ENCODE results near the gene MATK.

MATK gene

DNA sequence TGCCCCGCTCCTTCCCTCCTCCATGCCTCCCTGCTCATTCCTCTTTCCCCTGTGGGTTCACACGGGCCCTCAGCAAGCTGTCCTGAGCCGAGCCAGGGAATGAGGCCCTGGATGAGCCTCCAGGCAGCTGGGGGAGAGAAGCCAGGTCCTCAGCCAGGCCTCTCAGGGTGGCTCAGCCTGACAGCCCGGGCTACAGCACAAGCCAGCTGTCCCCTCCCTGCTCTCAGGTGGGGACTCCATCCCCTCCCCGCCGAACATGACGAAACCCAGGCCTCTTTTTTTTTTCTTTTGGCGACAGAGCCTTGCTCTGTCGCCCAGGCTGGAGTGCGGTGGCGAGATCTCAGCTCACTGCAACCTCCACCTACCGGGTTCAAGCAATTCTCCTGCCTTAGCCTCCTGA, 40.0 kb upstream of the MATK start:
- TF ChIP-seq POLR2AphosphoS5 (IDR thresholded peaks at IDR 0.05; ENCODE audit: low read depth, low read length) (no peak), REST (IDR thresholded peaks at IDR 0.05; ENCODE audit: insufficient read depth in 1 of 2, low read depth in 2 of 2, low read length in 2 of 2) (no peak), TAF1 (IDR thresholded peaks at IDR 0.05; ENCODE audit: borderline replicate concordance, insufficient read depth, low read length) (no peak), FOXP2 (optimal IDR thresholded peaks at IDR 0.05; ENCODE audit: borderline replicate concordance, extremely low read depth, extremely low read length, insufficient read depth) (no peak), SIN3A (IDR thresholded peaks at IDR 0.05; ENCODE audit: borderline replicate concordance, insufficient read depth, low read length) (no peak)

GRCh38 chr19:3825286-3825956, 39.2 kb upstream of the MATK start:
- TF ChIP-seq SIN3A (IDR thresholded peaks at IDR 0.05; ENCODE audit: borderline replicate concordance, insufficient read depth, low read length): no peak
- no peak for TF ChIP-seq FOXP2 (optimal IDR thresholded peaks at IDR 0.05; ENCODE audit: borderline replicate concordance, extremely low read depth, extremely low read length, insufficient read depth)
- TF ChIP-seq REST (IDR thresholded peaks at IDR 0.05; ENCODE audit: insufficient read depth in 1 of 2, low read depth in 2 of 2, low read length in 2 of 2): no peak
- no peak for TF ChIP-seq TAF1 (IDR thresholded peaks at IDR 0.05; ENCODE audit: borderline replicate concordance, insufficient read depth, low read length)
- no peak for TF ChIP-seq POLR2AphosphoS5 (IDR thresholded peaks at IDR 0.05; ENCODE audit: low read depth, low read length)

DNA sequence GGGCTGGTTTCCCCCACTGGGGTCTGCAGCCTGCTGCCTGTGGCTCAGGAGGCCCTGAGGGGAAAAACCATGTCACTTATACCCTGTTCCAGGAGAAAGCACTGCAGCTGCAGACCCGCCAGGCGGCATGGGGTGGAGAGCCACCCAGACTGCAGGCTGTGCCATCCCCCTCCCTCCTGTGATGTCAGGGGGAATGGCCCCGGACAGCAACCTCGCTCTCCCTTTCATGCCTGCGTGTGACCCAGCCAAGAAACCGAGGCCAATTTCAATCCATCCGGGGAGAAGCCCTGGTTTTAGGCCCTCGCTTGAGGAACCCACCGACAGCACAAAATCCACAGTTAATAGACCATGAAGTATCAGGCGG, 37.2 kb upstream of the MATK start:
- TF ChIP-seq REST (IDR thresholded peaks at IDR 0.05; ENCODE audit: insufficient read depth in 1 of 2, low read depth in 2 of 2, low read length in 2 of 2): no peak
- no peak for TF ChIP-seq POLR2AphosphoS5 (IDR thresholded peaks at IDR 0.05; ENCODE audit: low read depth, low read length)
- no peak for TF ChIP-seq FOXP2 (optimal IDR thresholded peaks at IDR 0.05; ENCODE audit: borderline replicate concordance, extremely low read depth, extremely low read length, insufficient read depth)
- TF ChIP-seq SIN3A (IDR thresholded peaks at IDR 0.05; ENCODE audit: borderline replicate concordance, insufficient read depth, low read length): no peak
- TF ChIP-seq TAF1 (IDR thresholded peaks at IDR 0.05; ENCODE audit: borderline replicate concordance, insufficient read depth, low read length): no peak

DNA sequence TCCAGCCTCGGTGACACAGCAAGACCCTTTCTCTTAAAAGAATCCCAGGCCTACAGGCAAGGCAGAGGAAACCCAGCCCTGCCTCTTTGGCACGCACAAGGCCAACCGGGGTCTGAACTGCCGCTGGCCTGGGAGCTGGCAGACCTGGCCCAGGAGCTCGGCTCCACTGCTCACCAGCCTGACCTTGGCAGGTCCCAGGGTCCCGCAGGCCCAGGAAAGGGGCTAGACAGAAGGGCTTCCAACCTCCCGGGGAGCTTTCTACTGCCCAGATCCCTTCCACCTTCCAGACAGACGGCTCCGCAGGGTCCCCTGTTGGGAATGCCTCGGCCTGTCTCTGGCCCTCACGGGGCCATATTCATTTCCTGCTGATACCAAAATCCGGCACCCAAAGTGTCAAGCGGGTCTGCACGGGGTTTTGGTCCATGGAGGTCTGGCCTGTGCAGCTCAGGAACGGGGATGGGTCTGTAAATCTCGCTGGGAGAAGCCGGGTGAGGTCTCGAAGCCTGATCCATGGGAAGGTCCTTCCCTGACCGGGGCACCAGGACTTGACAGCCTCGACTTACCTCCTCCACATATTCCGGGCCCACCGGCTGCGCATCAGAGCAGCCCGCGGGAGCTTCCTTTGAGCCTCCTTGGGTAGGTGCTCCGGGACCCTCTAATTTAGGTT, 36.6 kb upstream of the MATK start:
- TF ChIP-seq SIN3A (IDR thresholded peaks at IDR 0.05; ENCODE audit: borderline replicate concordance, insufficient read depth, low read length): no peak

DNA sequence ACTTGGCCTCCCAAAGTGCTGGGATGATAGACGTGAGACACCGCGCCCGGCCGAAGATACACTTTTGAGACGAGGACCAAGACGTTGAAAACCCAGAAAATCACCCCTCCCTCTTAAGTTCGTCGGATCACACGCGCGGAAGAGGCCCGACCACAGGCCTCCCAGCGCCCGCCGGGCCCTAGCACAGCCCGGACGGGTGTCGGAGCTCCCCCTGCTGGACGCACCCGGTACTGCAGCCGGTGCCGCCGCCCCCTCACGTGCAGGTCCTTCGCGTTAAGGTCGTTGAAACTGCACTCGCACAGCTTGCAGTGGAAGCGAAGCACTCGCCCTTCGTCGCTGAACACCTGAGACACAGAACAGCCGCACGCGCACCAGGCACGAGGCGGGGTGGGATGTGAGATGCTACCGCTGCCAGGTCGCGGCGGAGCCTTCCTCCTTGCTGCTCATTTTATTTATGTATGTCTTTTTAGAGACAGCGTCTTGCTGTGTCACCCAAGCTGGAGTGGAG, 35.7 kb upstream of the MATK start:
- TF ChIP-seq SIN3A (IDR thresholded peaks at IDR 0.05; ENCODE audit: borderline replicate concordance, insufficient read depth, low read length) (no peak), FOXP2 (optimal IDR thresholded peaks at IDR 0.05; ENCODE audit: borderline replicate concordance, extremely low read depth, extremely low read length, insufficient read depth) (peak; percentile 80)

- TF ChIP-seq FOXP2 (optimal IDR thresholded peaks at IDR 0.05; ENCODE audit: borderline replicate concordance, extremely low read depth, extremely low read length, insufficient read depth) (no peak), POLR2AphosphoS5 (IDR thresholded peaks at IDR 0.05; ENCODE audit: low read depth, low read length) (no peak), REST (IDR thresholded peaks at IDR 0.05; ENCODE audit: insufficient read depth in 1 of 2, low read depth in 2 of 2, low read length in 2 of 2) (no peak), TAF1 (IDR thresholded peaks at IDR 0.05; ENCODE audit: borderline replicate concordance, insufficient read depth, low read length) (no peak), SIN3A (IDR thresholded peaks at IDR 0.05; ENCODE audit: borderline replicate concordance, insufficient read depth, low read length) (no peak)
Measured at GRCh38 chr19:3821156-3821555, 35.0 kb upstream of the MATK start.

All from PFSK-1 (cell line).